Right lung (tissue), 5 donors: ENCODE measurements around the gene WLS. TPM values are rescaled to one million over a fixed set of nuclear protein-coding genes. Genes with fewer than 3 reads are reported as not detected.

Source experiments
- DNase-seq, 2 donors: peaks; one replicate each; pipeline ENCODE4 v3.0.0-alpha.2; 2013
- polyA plus RNA-seq, 5 donors: library from polyadenylated mRNA; unstranded; fragments of 120-200 nt; gene quantifications; one replicate each; pipeline versions ENCODE4 v1.2.1 to v1.2.3, GENCODE V29; 2013; ENCODE audit warnings: inconsistent platforms in 1 of 5, low replicate concordance in 1 of 5; ENCODE audit not compliant: insufficient read length in 5 of 5, insufficient read depth in 1 of 5

The WLS gene
- polyA plus RNA-seq, 5 donors: 112 to 174 (median 149) TPM

DNA sequence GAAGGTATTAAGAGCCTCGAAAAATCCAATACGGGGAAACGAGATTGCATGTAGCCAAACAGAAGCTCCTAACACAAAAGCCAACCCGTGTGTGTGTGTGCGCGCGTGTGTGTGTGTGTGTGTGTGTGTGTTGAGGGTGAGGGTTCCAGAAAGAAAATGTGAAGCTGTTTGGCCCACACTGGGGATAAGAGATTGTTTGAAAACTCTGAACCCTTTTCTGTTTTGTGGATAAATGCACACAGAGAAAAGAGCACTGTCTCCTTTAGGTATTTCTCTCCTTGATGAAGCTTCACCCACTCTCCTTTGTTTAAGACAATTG is 1.9 kb downstream of the WLS start:
- no peak for DNase-seq

DNA sequence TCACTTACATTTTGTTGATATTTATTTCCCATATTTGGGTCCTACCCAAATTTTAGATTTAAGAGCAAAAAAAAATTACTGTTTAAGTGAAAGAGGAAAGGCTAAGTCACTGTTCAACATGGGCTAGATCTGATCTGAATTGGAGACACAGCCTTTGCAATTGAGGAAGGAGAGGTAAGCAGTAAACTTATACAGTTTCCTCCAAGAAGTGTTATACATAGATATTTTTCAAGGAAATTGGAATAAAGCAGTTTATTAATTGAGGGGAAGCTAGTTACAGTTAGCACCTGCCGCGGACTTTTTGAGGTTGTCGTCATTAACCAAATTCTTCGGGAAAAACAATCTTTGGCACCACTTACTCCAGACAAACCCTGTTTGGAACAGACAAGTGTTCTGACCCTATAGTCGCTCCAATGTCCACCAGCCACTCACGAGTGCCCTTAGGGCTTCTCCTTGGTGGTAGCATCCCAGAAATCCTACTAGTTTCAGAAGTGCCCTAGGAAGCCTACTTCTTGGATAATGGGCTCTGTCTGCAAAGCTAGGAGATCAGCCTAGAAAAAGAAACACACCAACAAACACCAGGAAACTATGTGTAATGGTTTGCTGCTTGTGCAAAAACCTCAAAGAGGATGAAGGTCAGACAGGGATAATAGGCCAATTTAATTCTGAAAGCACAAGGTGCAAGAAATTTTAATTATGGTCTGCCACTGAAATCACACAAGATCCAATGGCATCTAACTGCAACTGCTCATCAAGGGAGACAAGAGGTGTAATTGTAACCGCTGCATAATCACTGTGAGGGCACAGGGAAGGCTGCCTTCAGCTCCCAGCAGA is 2.5 kb downstream of the WLS start:
- no peak for DNase-seq

DNA sequence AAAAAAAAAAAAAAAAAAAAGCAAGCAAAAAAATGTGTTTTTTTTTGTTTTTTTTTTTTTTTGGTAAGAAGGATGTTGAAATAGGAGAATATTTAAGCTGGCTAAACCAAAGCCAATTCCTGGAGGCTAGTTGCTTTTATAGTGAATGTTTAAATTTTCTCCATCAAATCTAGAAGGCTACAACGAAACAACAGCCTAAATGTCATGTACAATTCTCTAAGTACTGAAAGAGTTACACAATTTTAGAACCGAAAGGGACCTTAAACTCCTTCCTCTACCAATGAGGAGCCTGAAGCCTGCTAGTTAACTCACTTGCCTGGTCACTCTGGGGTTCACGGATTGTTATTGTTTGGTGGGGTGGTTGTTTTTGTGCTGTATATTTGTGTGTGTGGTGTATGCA is 3.5 kb downstream of the WLS start:
- DNase-seq: no peak

DNA sequence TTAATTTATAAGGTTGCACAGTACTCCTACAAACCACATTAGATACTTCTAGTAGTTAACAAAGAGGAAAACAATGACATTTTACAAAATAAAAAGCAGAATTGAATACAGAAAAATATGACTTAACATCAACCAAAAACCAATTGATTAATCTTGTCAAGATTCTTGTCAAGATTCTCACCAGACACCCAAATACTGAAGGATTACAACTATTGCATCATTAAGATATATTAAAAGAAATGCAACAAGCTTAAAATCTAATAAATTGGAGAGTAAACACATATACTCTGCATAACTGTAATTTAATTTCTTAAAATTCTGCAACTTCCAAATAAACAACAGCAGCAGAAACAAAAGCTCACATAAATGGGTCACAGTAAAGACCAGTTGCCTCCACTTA is 4.7 kb downstream of the WLS start:
- DNase-seq: no peak

DNA sequence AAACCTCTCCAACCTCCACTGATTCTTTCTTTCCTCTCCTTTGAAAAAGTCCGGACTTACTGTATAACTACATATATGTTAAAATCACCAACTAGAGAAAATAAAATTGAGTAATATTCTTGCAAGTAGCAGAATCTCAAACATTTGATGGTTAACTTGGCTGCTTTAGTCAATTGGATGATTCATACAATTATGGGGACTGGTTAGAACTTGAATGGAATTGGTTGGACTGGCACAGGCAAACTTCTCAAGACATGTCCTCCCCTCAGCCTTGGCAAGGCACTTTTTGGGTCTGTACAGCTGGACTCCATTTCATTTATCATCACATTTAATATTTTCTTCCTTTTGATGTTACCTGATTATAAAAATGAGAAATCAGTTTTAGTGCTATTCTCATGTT is 6.5 kb downstream of the WLS start:
- DNase-seq: no peak

DNA sequence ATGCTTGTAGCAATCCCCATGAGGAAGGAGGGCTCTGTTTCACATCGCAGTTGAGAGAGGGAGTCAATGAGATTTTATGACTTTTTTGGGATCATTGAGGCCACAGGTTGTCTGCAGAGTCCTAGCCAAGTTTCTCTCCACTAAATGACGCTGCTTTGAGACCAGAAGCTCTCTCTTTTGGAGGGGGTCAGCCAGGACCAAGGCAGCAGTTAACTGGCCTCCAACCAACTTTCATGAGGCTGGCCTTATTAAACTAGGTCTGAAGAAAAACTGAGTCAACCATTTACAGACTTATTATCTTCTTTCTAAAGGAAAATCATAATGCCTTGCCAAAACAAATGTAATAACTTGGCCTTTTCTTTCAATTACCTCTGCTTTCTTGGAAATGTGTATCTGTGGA is 8.6 kb downstream of the WLS start:
- DNase-seq: no peak

DNA sequence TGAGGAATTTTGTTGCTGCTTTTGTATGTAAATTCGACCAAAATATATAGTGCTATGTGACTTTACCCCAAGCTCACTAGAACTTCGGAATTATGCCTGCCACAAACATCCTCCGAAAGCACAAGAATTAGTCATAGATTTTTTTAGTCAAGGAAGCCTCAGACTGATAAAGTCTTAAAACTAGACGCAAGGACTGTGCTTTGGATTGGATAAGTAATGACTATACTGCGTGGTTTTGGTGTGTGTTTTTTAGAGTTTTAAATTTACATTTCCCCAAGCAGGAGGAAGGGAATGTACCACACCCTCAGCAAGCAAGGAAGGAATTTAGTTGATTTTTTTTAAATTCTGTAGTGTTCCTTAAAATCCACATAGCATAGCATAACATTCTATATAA is 10.3 kb downstream of the WLS start:
- no peak for DNase-seq

DNA sequence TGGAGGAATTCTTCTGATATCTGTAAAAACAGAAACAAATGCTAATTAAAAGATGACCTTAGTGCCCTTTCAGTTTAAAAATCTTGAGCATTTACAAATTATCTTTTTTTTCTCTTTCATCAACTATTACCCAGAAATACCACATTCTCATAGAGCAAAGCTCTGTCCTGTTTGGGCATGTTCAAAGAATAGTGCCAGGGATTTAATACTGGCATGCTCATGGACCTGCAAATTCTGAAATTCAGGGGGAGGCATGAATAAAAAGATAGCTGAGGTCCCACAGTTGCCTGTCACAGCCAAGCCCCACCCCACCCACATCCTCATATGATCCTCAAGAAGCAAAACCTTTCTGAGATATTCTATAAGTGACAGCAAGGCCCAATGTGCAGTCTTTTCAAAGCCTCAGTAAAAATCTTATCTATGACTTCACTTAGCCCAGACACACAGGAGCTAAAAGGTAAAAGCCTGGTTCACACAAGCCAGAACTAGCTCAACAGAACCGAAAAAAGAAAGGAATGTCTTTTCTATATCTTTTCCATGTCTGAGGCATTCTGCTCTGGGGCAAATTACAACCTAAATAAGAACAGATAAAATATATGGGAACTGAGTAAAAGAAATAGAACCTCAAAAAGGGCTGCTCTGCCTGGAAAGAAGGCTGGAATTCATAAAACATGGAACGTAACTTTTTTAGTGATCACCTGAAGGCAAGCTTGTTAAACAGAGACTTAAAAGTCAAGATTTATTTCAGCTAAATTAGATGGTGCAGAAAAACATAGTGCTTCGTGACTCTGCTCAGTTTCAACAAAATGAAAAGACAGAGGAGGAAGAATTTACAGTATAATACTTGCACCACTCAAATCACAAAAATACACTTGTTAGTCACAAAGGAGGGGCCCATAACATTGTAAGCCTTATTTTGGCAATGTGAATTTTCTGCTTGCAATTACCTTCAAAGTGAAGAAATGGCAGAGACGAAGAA is 11.0 kb downstream of the WLS start:
- DNase-seq: no peak

DNA sequence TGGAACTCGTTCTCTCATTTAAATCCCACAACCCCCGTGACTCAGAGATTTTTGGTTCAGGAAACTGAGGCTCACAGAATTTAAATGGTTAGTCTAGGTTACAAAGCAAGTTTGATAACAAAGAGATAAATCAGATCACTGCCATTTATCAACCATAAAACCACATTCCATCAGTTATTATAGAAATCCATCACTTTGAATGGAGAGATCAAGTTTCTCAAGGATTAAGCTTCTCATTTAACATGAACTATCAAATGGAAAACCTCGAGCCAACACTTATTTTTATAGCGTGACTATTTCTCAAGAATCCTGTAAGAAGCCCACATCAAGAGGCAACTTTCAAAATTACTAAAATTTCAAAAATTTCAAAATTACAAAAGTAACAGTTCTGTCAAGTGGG is 11.9 kb downstream of the WLS start:
- no peak for DNase-seq

DNA sequence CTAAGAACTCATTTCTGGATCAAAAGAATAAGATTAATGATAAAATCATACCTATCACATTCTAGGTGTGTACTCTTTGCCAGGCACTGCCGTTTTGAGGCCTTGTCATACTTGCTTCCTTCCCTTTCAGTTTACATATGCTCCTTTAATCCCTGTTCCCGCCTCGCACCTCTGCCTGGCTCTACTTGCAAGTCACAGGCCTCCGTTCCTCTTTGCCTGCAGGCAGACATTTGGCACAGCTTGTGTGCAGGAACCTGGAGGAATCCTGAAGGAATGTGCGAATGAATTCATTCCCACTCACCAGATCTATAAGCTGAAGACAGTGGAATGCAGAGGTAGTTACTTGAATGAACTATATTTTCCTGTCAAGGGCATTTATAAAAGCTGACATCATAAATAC is 13.8 kb downstream of the WLS start:
- no peak for DNase-seq

DNA sequence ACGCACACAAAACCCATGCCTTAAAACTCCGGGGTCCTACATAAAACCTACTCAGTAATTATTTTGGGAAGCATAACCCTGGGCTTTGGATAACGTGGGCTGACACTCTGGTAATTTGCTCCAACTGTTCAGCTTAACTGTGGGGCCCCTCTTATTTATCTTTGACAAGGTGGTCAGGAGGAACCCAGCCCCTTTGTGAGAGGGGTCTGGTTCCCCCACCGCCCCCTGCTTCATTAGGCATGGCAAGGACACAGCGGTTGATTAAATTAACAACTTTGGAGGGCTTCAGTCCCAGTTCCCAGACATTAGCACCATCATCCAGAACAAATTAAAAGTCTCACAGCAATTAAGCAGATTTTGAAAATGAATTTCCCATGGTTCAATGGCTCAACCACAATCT is 14.7 kb downstream of the WLS start:
- DNase-seq: no peak

DNA sequence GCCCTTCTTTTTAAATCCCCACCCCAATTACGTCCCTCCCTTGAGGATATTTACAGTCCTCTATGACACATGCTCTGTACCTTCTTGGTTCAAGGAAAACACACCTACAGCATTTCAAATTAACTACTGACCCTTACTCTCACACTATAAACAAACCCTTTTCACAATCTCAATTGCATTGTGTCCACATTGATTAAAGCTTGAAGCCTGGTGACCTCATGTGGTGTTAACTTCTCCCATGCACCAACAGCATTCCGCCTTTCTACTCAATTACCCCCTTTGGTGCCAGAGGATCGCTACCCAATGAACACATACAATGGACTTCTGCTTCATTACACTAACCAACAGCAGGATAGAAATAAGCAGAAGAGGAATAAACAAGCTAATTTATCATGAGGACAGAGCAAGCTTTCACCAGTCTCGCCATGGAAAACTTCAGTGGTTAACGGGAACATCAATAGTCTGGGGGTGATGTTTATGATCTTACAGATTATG is 15.2 kb downstream of the WLS start:
- no peak for DNase-seq

DNA sequence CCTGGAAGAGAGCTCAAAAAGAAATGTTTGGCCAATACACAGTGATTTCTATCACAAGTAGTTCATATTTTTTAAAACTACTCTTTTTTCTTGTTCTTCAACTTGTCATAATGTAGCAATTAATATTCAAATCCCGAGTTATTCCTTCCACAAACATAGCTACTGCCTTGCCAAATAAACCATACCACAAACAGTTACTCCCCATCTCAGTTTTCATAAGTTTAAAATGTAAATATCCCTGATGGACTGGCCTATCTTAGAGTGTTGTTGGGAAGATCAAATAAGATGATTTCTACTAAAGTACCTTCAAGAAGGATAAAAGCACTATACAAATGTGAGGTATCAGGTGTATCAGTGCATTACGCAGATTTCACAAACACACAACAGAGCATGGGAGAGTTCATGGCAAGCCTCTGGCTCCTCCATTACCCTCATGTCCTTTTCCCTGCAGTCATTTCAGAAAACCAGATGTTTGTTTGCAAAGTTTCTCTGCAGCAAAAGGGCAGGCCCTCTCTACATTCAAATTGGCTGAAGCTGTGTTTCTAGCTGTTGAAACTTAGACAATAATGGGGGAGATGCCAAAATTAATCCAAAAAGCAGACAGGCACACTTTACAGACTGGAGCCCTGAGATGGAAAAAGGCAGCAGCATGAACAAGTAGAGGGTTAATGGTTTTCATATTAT is 16.1 kb downstream of the WLS start:
- no peak for DNase-seq

DNA sequence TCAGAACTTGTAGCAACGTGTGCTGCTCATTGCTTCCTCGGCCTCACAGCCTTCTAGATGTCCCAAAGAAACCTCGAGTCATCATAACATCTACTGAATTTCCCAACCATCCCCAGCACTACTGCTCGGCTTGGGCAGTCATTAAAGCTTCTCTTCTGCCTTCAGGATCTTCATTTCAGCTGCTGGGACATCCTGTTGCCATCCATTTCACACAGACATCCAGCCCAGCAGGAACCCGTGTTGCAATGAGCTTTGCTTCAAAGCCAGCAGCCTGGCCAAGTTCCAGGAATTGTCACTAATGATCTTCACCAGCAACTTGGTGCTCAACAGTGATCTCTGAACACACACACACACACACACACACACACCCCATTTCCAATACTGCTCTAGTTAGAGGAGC is 18.5 kb downstream of the WLS start:
- peak; percentile 73 to 76 for DNase-seq

DNA sequence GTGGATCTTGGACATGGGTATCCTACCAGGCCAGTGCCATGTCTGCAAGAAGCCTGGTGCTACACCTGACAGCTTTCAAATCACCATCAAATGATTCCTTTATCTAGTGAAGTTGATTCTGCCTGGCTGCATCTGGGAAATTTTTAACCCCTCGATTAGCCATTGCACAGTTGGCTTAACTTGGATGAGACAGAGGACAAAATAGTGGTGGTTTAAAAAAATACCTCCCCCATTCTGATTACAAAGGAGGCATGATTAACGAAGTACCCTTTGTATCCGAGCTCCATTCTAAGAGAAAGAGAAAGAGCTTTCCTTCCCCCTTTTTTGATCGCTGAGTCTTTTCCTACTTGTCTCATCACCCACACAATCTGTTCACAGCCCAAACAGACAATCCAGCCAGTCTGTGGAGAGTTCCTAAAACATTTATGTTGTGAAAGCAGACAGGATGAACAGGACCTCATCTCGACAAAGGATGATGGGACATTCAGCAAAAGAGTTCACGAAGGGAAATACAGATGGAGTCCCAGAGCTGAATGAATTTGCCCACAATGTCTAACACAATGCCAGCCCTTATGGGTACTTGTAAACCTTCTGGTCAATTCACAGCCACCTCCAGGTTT is 20.5 kb downstream of the WLS start:
- DNase-seq: no peak

DNA sequence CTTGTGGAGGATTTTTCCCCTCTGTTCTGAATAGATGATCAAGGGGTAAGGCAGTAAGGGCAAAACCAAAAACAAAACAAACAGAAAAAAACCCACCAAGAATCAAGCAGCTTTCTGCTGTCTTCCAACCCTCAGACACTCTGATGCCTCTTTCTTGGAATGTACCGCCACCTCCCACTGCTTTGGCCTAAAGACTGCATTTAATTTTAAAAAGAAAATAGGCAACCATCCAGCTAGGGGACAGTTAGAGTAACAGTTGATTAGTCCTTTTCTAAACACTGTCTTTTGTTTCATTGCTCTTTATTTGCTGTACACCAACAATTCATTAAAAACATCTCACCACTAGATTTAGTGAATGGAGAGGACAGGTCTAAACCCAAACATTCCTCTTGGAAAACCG is 21.5 kb downstream of the WLS start:
- no peak for DNase-seq

DNA sequence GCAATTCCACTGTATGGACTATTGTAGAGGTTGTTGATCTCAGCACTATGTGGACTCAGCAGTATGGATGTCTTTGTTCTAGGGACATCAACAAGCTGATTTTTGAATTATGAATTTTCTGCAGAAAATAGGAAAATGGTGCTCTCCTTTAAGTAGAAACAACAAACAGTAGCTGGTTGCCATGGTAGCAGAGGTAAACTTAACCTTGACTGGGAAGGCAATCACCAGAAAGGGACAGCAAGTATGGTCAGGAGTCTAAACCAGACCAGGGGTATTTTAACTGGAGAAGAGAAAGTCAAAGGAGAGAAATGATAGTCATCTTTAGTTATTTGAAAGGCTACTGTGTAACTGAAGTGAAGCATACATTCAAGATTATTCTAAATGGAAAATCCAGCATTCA is 22.3 kb downstream of the WLS start:
- DNase-seq: no peak

DNA sequence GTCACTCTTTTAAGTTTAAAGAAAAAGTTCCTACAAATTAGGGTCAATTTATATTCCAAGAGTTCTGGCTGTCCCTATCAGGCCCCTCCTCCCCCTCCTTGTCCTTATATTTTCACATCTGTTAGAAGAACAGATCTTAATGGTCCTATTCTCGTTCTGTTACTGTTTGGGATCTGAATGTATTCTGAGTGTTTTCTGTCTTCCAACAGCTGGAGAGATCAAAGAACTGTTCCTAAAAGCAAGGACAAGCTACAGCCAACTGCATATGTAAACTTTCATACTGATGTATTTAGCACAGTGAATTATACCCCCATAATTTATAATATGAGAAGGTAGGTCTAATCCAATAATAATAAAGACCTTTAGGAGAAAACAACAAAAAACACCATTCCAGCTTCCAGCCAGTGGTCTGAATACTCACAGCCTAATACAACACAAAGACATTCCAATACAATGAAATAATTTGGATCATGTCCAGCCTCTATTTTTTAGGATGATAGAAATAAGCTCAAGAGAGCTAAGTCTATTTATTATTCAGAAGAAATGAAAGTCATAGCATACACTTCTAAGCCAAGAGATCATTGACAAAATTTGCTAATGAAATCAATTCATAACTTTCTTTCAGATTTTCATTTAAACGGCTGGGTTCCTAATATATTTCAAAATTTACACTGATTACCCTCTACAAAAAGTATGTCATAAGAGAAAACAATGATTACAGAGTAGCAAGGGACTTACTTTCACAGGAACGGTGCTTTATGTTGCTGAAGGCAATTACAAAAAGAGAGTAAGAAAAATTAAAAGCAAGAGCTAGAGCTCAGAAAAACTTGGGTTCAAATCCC is 25.3 kb downstream of the WLS start:
- DNase-seq: peak; percentile 62 to 68

DNA sequence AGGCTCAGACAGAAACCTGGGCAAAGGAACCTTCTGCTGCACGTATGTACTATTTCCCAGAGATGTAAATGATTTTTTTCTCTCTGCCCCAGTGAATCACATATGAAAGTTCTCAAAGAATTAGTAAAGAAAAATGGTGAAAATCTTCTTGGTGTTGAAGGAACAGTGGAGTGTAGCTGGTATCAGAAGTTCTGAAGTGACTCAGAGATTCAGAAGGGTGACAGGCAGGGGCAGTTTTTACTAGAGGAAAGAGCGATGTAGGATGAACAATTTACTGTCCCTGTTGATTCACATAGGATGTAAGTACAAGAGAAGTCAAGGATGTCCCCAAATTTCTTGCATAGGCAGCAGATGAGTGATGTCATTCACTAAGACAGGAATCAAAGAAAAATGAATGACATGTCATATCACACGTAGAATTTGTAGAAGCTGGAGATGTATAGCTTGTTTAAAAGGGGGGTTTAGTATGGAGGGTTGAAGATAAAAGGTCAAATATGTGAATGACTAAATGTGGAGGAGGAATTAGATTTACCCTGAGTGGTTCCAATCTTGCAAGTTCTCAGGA is 26.4 kb downstream of the WLS start:
- DNase-seq: no peak

DNA sequence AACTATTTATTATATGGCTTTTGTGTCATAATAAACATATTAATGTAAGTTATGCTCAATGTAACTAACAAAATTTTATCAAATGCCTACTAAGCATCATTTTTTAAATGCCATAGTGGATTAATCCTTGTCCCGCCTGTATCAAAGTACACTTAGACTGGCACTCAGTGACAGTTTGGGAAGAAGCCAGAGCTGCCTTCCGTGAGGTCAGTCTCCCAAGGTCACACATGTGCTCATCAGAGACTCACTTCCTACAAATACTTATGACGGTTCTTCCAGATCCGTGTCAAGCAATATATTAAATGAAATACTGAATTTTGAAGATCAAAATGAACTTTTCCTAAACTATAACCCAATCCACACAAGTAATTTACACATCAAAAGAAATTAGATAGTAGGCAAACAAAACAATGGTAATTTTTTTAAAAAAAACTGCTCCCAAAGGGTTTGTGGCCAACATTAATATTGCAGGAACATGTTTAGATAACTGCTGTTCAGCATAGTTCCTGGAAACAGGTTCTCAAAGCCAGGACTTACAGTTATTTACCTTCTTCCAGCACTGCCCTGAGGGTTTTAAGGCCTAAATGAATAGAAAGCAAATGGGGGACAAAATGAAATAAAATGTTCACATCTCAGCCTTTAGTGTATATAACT is 27.2 kb downstream of the WLS start:
- no peak for DNase-seq
